Progenitor cell of endocrine pancreas (in vitro differentiated cells): ENCODE results near the gene PSMG3. TPM values are rescaled to one million over a fixed set of nuclear protein-coding genes. Genes with fewer than 3 reads are reported as not detected.

Experiments
- DNase-seq: peaks from one replicate; pipeline ENCODE4 v3.0.0; 2021; ENCODE audit warnings: low spot score; ENCODE audit not compliant: unreplicated experiment
- H3K27ac Mint-ChIP-seq: 2 replicates; pipeline ENCODE4 v1.8.0; 2021; ENCODE audit warnings: mild to moderate bottlenecking, moderate library complexity, mixed read lengths
- H3K27me3 Mint-ChIP-seq: 2 replicates; pipeline ENCODE4 v1.8.0; 2021; ENCODE audit warnings: mixed read lengths
- H3K36me3 Mint-ChIP-seq: 2 replicates; pipeline ENCODE4 v1.8.0; 2022; ENCODE audit warnings: mixed read lengths; ENCODE audit not compliant: insufficient read depth
- H3K4me1 Mint-ChIP-seq: 2 replicates; pipeline ENCODE4 v1.8.0; 2021; ENCODE audit warnings: low read depth, mixed read lengths
- H3K4me3 Mint-ChIP-seq: 2 replicates; pipeline ENCODE4 v1.8.0; 2021; ENCODE audit warnings: low read depth, mild to moderate bottlenecking, moderate library complexity, mixed read lengths
- H3K9me3 Mint-ChIP-seq: 2 replicates; pipeline ENCODE4 v1.8.0; 2021; ENCODE audit warnings: low read depth, mixed read lengths
- CTCF ChIP-seq: fragments of 200-600 bp; sonication (generic); IDR thresholded peaks from one replicate; pipeline ENCODE4 v1.5.0; 2021; ENCODE audit warnings: antibody characterized with exemption, mild to moderate bottlenecking; ENCODE audit not compliant: unreplicated experiment
- total RNA-seq: library from RNA; stranded (reverse); gene quantifications from 2 replicates; pipeline ENCODE4 v1.2.1, GENCODE V29; 2021

The PSMG3 gene
- total RNA-seq, 1 donor from 2014 or later, result 29.1 TPM

- no peak overlapping the region for H3K27ac Mint-ChIP-seq
- H3K4me3 Mint-ChIP-seq, result no peak overlapping the region
- no peaks in the 10 kb centered on the region for H3K27me3 Mint-ChIP-seq
- peaks cover 7% of the 10 kb centered on the region for H3K4me1 Mint-ChIP-seq
- no peak for DNase-seq
- no peaks in the 10 kb centered on the region for H3K9me3 Mint-ChIP-seq
- TF ChIP-seq CTCF, result no peak
- no peaks in the 10 kb centered on the region for H3K36me3 Mint-ChIP-seq
Observed at GRCh38 chr7:1558841-1559625, 10.8 kb downstream of the PSMG3 start.

GRCh38 chr7:1558181-1558811, 11.5 kb downstream of the PSMG3 start:
- no peak for DNase-seq
- no peak overlapping the region for H3K4me3 Mint-ChIP-seq
- H3K9me3 Mint-ChIP-seq, result no peaks in the 10 kb centered on the region
- TF ChIP-seq CTCF, result peak; percentile 28
- peaks cover 7% of the 10 kb centered on the region for H3K4me1 Mint-ChIP-seq
- H3K27ac Mint-ChIP-seq, result no peak overlapping the region
- no peaks in the 10 kb centered on the region for H3K27me3 Mint-ChIP-seq
- H3K36me3 Mint-ChIP-seq, result no peaks in the 10 kb centered on the region

- TF ChIP-seq CTCF, result no peak
- no peaks in the 10 kb centered on the region for H3K27me3 Mint-ChIP-seq
- no peak overlapping the region for H3K4me3 Mint-ChIP-seq
- H3K9me3 Mint-ChIP-seq, result no peaks in the 10 kb centered on the region
- no peak for DNase-seq
- no peaks in the 10 kb centered on the region for H3K36me3 Mint-ChIP-seq
- peaks cover 7% of the 10 kb centered on the region for H3K4me1 Mint-ChIP-seq
- no peak overlapping the region for H3K27ac Mint-ChIP-seq
Observed at GRCh38 chr7:1557771-1558170, 12.1 kb downstream of the PSMG3 start.

- TF ChIP-seq CTCF, result no peak
- H3K9me3 Mint-ChIP-seq, result no peaks in the 10 kb centered on the region
- DNase-seq, result no peak
- H3K27ac Mint-ChIP-seq, result no peak overlapping the region
- H3K27me3 Mint-ChIP-seq, result no peaks in the 10 kb centered on the region
- no peaks in the 10 kb centered on the region for H3K36me3 Mint-ChIP-seq
- no peak overlapping the region for H3K4me3 Mint-ChIP-seq
- peaks cover 7% of the 10 kb centered on the region for H3K4me1 Mint-ChIP-seq
Observed at GRCh38 chr7:1557006-1557405, 12.8 kb downstream of the PSMG3 start.

GRCh38 chr7:1555813-1556543, 13.9 kb downstream of the PSMG3 start, which contains the start of gene TMEM184A:
TSS of gene TMEM184A (minus strand) at chr7:1556205. CDS start at chr7:1555484, 721 bp downstream.
- Mint-ChIP-seq H3K9me3 (no peaks in the 10 kb centered on the region), H3K36me3 (no peaks in the 10 kb centered on the region), H3K27ac (peak within 1 kb of the TSS; percentile 92), H3K4me1 (peaks cover 7% of the 10 kb centered on the region), H3K4me3 (peak within 1 kb of the TSS; percentile 46), H3K27me3 (no peaks in the 10 kb centered on the region)
- peak; percentile 62 for DNase-seq
- peak; percentile 70 for TF ChIP-seq CTCF
